Keratinocyte (primary cell): ENCODE data around the gene NPNT.
"Not testable (repeated sequence)": the region's sequence is repeated elsewhere in the genome, so short reads cannot be mapped to it uniquely, and the experiment has no call there.

Experiments used
- EZH2 ChIP-seq: IDR thresholded peaks from one replicate; pipeline ENCODE4 v1.6.1; 2012; ENCODE audit warnings: inconsistent platforms, mild to moderate bottlenecking, low read length, moderate library complexity
- TF ChIP-seq, protein P1 (sequence below), 3 experiments: IDR thresholded peaks in 1 of 3; conservative IDR thresholded peaks in 1 of 3; optimal IDR thresholded peaks in 1 of 3; 2 replicates in 2 of 3; 3 replicates in 1 of 3; pipeline versions ENCODE3 to v1.5.1; 2011; ENCODE audit warnings: low read length in 3 of 3, mild to moderate bottlenecking in 3 of 3, moderate library complexity in 2 of 3, control low read depth in 1 of 3, inconsistent platforms in 1 of 3; ENCODE audit not compliant: insufficient read depth in 2 of 3; ENCODE audit errors: extremely low read depth in 1 of 3

DNA sequence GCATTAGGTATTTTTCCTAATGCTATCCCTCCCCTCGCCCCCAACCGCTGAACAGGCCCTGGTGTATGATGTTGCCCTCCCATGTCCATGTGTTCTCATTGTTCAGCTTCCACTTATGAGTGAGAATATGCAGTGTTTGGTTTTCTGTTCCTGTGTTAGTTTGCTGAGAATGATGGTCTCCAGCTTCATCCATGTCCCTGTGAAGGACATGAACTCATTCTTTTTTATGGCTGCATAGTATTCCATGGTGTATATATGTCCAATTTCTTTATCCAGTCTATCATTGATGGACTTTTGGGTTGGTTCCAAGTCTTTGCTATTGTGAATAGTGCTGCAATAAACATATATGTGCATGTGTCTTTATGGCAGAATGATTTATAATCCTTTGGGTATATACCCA is 43.0 kb upstream of the NPNT start:
- TF ChIP-seq, protein P1, sequence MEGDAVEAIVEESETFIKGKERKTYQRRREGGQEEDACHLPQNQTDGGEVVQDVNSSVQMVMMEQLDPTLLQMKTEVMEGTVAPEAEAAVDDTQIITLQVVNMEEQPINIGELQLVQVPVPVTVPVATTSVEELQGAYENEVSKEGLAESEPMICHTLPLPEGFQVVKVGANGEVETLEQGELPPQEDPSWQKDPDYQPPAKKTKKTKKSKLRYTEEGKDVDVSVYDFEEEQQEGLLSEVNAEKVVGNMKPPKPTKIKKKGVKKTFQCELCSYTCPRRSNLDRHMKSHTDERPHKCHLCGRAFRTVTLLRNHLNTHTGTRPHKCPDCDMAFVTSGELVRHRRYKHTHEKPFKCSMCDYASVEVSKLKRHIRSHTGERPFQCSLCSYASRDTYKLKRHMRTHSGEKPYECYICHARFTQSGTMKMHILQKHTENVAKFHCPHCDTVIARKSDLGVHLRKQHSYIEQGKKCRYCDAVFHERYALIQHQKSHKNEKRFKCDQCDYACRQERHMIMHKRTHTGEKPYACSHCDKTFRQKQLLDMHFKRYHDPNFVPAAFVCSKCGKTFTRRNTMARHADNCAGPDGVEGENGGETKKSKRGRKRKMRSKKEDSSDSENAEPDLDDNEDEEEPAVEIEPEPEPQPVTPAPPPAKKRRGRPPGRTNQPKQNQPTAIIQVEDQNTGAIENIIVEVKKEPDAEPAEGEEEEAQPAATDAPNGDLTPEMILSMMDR (optimal IDR thresholded peaks at IDR 0.05 in 1 of 3, IDR thresholded peaks at IDR 0.05 in 1 of 3, conservative IDR thresholded peaks at IDR 0.05 in 1 of 3; ENCODE audit: extremely low read depth in 1 of 3, insufficient read depth in 2 of 3, low read length in 3 of 3) = not testable (repeated sequence)
- not testable (repeated sequence) for TF ChIP-seq EZH2
